ENCODE data around the gene CDC26.

DNA sequence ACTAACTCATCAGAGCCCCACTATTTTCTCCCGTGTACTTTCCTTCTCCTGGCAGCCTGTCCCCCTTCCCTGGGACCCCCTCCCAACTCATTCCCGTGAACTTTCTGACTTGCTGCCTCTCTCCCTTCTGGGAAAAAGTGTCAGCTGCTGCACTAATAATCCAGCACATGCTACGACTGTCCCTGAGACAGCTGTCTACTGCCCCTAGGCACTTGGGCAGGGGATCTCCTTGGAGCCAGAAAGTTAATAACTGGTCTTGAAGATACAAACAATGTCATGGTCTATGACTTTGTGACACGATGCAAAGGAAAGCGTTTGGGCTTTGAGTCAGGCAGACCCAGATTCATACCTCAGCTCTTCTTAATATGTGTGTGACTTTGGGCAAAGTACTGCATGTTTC lies 37.9 kb upstream of the CDC26 start:
- TF ChIP-seq, protein P1, sequence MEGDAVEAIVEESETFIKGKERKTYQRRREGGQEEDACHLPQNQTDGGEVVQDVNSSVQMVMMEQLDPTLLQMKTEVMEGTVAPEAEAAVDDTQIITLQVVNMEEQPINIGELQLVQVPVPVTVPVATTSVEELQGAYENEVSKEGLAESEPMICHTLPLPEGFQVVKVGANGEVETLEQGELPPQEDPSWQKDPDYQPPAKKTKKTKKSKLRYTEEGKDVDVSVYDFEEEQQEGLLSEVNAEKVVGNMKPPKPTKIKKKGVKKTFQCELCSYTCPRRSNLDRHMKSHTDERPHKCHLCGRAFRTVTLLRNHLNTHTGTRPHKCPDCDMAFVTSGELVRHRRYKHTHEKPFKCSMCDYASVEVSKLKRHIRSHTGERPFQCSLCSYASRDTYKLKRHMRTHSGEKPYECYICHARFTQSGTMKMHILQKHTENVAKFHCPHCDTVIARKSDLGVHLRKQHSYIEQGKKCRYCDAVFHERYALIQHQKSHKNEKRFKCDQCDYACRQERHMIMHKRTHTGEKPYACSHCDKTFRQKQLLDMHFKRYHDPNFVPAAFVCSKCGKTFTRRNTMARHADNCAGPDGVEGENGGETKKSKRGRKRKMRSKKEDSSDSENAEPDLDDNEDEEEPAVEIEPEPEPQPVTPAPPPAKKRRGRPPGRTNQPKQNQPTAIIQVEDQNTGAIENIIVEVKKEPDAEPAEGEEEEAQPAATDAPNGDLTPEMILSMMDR (IDR thresholded peaks at IDR 0.05) = no peak
- TF ChIP-seq POLR2AphosphoS5 (IDR thresholded peaks at IDR 0.05) = no peak
- no peak for TF ChIP-seq EP300 (IDR thresholded peaks at IDR 0.05)

Measured in suprapubic skin (tissue), 4 donors.